ENCODE results near the gene CWC25. TPM values are rescaled to one million over a fixed set of nuclear protein-coding genes. Genes with fewer than 3 reads are reported as not detected.
A peak's percentile ranks its signal among the peaks of the same experiment; 100 is the strongest.

Gene CWC25
- total RNA-seq, 1 experiment from 2014 or later, result 17.3 TPM

DNA sequence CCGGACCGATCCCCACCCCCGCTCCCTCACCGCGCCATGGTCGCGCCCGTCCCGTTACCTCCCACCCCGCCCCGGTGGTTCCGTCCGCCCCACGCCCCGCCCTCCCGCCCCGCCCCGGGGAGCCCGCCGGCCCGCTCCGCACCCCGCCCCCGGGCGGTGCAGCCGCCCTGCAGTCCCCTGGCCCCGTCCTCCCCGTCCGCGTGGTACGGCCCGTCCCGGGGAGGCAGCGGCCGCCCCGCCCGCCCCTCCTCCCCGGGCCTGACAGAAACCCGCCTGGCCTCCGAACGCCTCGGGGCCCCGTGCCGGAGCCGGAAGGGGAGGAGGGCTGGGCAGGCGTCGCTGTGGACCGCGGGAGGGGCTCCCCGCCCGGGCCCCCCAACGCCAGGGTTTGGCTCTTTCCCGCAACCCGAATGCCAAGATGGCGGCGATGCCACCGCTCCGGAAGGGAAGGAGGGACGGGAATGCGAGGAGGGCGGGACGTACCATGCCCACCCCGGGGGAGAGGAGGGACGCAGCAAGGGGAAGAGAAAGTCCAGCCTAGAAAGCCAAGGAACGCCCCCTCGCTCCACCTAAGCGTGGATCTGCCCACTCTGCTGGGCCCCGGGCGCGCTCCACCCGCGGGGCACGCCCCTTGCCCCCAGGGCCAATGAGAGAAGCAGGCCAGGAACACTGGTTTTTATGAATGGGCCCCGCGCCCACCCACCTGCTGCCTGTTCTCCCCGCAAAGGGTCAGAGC, 25.5 kb downstream of the CWC25 start, which contains the start of gene PIP4K2B (continued):
- TF ChIP-seq ZSCAN18 (CRISPR knock-in tag; IDR thresholded peaks at IDR 0.05) (no peak), ZNF671 (CRISPR knock-in tag; IDR thresholded peaks at IDR 0.05) (peak; percentile 44; the same call in 1 of the 2 replicates), PRRX2 (CRISPR knock-in tag; IDR thresholded peaks at IDR 0.05) (peak; percentile 74; the same call in 1 of the 2 replicates), NR3C1 (CRISPR knock-in tag; conservative IDR thresholded peaks at IDR 0.05; ENCODE audit: low read depth) (no peak), E2F1 (CRISPR knock-in tag; IDR thresholded peaks at IDR 0.05) (no peak), KAT7 (CRISPR knock-in tag; IDR thresholded peaks at IDR 0.05; ENCODE audit: borderline replicate concordance) (peak; percentile 6; the same call in 1 of the 2 replicates), OVOL2 (CRISPR knock-in tag; IDR thresholded peaks at IDR 0.05; ENCODE audit: borderline replicate concordance) (no peak), CDX4 (CRISPR knock-in tag; IDR thresholded peaks at IDR 0.05; ENCODE audit: borderline replicate concordance) (no peak), E2F5 (CRISPR knock-in tag; IDR thresholded peaks at IDR 0.05) (0 out of 2 replicates have a peak, but pooled peaks have one; percentile 22), TP53 (CRISPR knock-in tag; IDR thresholded peaks at IDR 0.05) (no peak), TEAD1 (CRISPR knock-in tag; IDR thresholded peaks at IDR 0.05) (peak; percentile 91; the same call in 1 of the 2 replicates), RELA (CRISPR knock-in tag; IDR thresholded peaks at IDR 0.05; ENCODE audit: borderline replicate concordance) (no peak), SOX15 (CRISPR knock-in tag; IDR thresholded peaks at IDR 0.05) (no peak), ATF1 (CRISPR knock-in tag; IDR thresholded peaks at IDR 0.05) (no peak), E2F4 (CRISPR knock-in tag; IDR thresholded peaks at IDR 0.05; ENCODE audit: borderline replicate concordance, low read depth) (no peak), ZNF396 (CRISPR knock-in tag; IDR thresholded peaks at IDR 0.05; ENCODE audit: borderline replicate concordance) (no peak), FOXP1 (CRISPR knock-in tag; IDR thresholded peaks at IDR 0.05; ENCODE audit: borderline replicate concordance) (peak; percentile 70; the same call in 1 of the 2 replicates), ZNF138 (CRISPR knock-in tag; conservative IDR thresholded peaks at IDR 0.05) (no peak), ESRRA (CRISPR knock-in tag; IDR thresholded peaks at IDR 0.05; ENCODE audit: borderline replicate concordance) (peak; percentile 25; the same call in 1 of the 2 replicates), SP1 (CRISPR knock-in tag; conservative IDR thresholded peaks at IDR 0.05) (peak; percentile 92), EMX1 (CRISPR knock-in tag; IDR thresholded peaks at IDR 0.05) (peak; percentile 83; the same call in 1 of the 2 replicates), NFYB (CRISPR knock-in tag; conservative IDR thresholded peaks at IDR 0.05; ENCODE audit: low read depth) (peak; percentile 41; the same call in 1 of the 2 replicates), ZNF219 (CRISPR knock-in tag; IDR thresholded peaks at IDR 0.05; ENCODE audit: borderline replicate concordance) (no peak), TEAD4 (CRISPR knock-in tag; IDR thresholded peaks at IDR 0.05) (no peak; the same call in 1 of the 2 replicates), SMAD4 (CRISPR knock-in tag; IDR thresholded peaks at IDR 0.05) (no peak), GRHL2 (CRISPR knock-in tag; IDR thresholded peaks at IDR 0.05; ENCODE audit: insufficient replicate concordance, severe bottlenecking) (no peak), ZNF512 (CRISPR knock-in tag; IDR thresholded peaks at IDR 0.05; ENCODE audit: borderline replicate concordance) (no peak), IRF2 (CRISPR knock-in tag; IDR thresholded peaks at IDR 0.05; ENCODE audit: borderline replicate concordance, low read depth) (peak; percentile 41; the same call in 1 of the 2 replicates), ETV6 (CRISPR knock-in tag; IDR thresholded peaks at IDR 0.05) (peak; percentile 43; the same call in 1 of the 2 replicates), JUN (CRISPR knock-in tag; IDR thresholded peaks at IDR 0.05) (no peak), NR2C2 (CRISPR knock-in tag; IDR thresholded peaks at IDR 0.05) (no peak), ELF4 (CRISPR knock-in tag; IDR thresholded peaks at IDR 0.05; ENCODE audit: low read depth) (no peak)
- TF ChIP-seq, protein P1, sequence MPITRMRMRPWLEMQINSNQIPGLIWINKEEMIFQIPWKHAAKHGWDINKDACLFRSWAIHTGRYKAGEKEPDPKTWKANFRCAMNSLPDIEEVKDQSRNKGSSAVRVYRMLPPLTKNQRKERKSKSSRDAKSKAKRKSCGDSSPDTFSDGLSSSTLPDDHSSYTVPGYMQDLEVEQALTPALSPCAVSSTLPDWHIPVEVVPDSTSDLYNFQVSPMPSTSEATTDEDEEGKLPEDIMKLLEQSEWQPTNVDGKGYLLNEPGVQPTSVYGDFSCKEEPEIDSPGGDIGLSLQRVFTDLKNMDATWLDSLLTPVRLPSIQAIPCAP (CRISPR knock-in tag; IDR thresholded peaks at IDR 0.05), result no peak

Data from WTC11 (cell line).